ENCODE measurements around the gene RNF215. TPM values are rescaled to one million over a fixed set of nuclear protein-coding genes. Genes with fewer than 3 reads are reported as not detected.

Gene RNF215
- total and polyA plus RNA-seq, 2 donors (not counting 3 experiments of a cell fraction or from before 2014, with no cell fraction given) = 16.7 to 26.9 TPM

DNA sequence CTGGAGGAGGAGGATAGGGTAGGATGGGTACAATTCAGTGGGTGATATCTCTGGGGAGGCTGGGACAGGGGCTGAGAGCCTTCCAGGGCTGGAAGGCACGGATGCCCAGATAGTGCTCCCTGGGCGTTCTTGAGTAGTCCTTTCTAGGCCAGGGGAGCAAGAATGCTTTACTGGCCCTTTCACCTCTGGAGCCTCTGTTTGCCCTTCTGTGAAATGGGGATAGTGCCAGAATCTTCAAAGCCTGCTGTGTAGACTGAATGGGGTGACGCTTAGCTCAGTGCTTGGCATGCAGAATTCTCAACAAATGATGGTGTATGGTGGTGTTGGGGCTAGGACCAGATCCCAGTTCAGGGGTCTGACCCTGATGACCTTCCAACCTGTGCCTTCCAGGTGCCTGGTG lies 46.0 kb upstream of the RNF215 start:
- Histone ChIP-seq H3K9me1 (replicated peaks; ENCODE audit: control insufficient read depth, extremely low read depth, insufficient read depth, low read length) (no peaks in the 10 kb centered on the region), H3K4me3 (replicated peaks in 1 of 3; ENCODE audit: insufficient read depth in 1 of 3, low read depth in 1 of 3, low read length in 3 of 3) (no peak overlapping the region), H3K9ac (replicated peaks; ENCODE audit: extremely low read depth, insufficient read depth, low read length) (no peak overlapping the region), H2AFZ (ENCODE audit: low read depth, low read length) (no peak overlapping the region), H3K4me2 (ENCODE audit: insufficient read depth, low read length) (no peak overlapping the region), H3K27ac (ENCODE audit: insufficient read depth, low read depth, low read length) (no peak overlapping the region), H4K20me1 (replicated peaks; ENCODE audit: control insufficient read depth, extremely low read depth, insufficient read depth, low read length) (no peaks in the 10 kb centered on the region), H3K9me3 (replicated peaks; ENCODE audit: control insufficient read depth, insufficient read depth, low read length) (no peaks in the 10 kb centered on the region), H3K27me3 (ENCODE audit: control insufficient read depth in 2 of 2, insufficient read depth in 2 of 2, low read length in 2 of 2) (no peaks in the 10 kb centered on the region), H3K79me2 (ENCODE audit: control insufficient read depth, insufficient read depth, low read length) (no peaks in the 10 kb centered on the region), H3K4me1 (ENCODE audit: control insufficient read depth, extremely low read depth, insufficient read depth, low read length) (peaks cover 10% of the 10 kb centered on the region), H3K36me3 (ENCODE audit: control insufficient read depth in 2 of 2, extremely low read depth in 1 of 2, insufficient read depth in 2 of 2, low read length in 2 of 2) (peaks cover 0 to 6% of the 10 kb centered on the region in 2 experiments)
- no peak for DNase-seq (ENCODE audit: low read depth, low spot score)
- CTCF ChIA-PET = interaction anchor here (0.6 to 1.7 kb wide), 3 partner anchors 8 to 807 kb away, joined by 3 to 4 read pairs (median 3); partner anchors contain the start of gene MTFP1
- dilution Hi-C loops (cut with MboI; ENCODE audit: extremely low pct_ligation_motif_present, low sequenced_read_pairs) (no loop called here), intact Hi-C loops (cut with micrococcal nuclease) (no loop called here)
- TF ChIP-seq FOS (IDR thresholded peaks at IDR 0.05; ENCODE audit: borderline replicate concordance, insufficient read depth, low read length) (no peak), MAX (IDR thresholded peaks at IDR 0.05; ENCODE audit: insufficient read depth, insufficient read length) (no peak), EZH2 (IDR thresholded peaks at IDR 0.05; ENCODE audit: borderline replicate concordance, low read depth, low read length, severe bottlenecking) (no peak), POLR2A (IDR thresholded peaks at IDR 0.05; ENCODE audit: low read depth, low read length) (no peak), MYC (IDR thresholded peaks at IDR 0.05; ENCODE audit: low read depth, low read length) (no peak), POLR2AphosphoS5 (IDR thresholded peaks at IDR 0.05; ENCODE audit: insufficient read depth, low read depth, low read length) (no peak), GATA2 (IDR thresholded peaks at IDR 0.05; ENCODE audit: insufficient read depth, insufficient read length, low read depth, low read length) (no peak), JUN (IDR thresholded peaks at IDR 0.05; ENCODE audit: borderline replicate concordance, insufficient read depth, insufficient read length, low read depth) (no peak)
- TF ChIP-seq, protein P1, sequence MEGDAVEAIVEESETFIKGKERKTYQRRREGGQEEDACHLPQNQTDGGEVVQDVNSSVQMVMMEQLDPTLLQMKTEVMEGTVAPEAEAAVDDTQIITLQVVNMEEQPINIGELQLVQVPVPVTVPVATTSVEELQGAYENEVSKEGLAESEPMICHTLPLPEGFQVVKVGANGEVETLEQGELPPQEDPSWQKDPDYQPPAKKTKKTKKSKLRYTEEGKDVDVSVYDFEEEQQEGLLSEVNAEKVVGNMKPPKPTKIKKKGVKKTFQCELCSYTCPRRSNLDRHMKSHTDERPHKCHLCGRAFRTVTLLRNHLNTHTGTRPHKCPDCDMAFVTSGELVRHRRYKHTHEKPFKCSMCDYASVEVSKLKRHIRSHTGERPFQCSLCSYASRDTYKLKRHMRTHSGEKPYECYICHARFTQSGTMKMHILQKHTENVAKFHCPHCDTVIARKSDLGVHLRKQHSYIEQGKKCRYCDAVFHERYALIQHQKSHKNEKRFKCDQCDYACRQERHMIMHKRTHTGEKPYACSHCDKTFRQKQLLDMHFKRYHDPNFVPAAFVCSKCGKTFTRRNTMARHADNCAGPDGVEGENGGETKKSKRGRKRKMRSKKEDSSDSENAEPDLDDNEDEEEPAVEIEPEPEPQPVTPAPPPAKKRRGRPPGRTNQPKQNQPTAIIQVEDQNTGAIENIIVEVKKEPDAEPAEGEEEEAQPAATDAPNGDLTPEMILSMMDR (IDR thresholded peaks at IDR 0.05; ENCODE audit: extremely low read depth in 1 of 2, insufficient read depth in 1 of 2, low read depth in 1 of 2, low read length in 2 of 2) = no peak
- BruUV-seq (replicated peaks) = no TSS peak
- POLR2A ChIA-PET = no interaction called here
- no peak for FAIRE-seq
